OCI-LY1 (cell line): ENCODE results near the gene LTBP4.

Experiments used
- H2AFZ ChIP-seq: fragments of 200-600 bp; sonication (generic), shearing (Covaris generic); 2 replicates; pipeline ENCODE4 v1.6.0; 2014; ENCODE audit warnings: antibody characterized with exemption, mild to moderate bottlenecking, low read length
- H3F3A ChIP-seq: fragments of 200-600 bp; sonication (generic), shearing (Covaris generic); 2 replicates; pipeline ENCODE4 v1.6.0; 2014; ENCODE audit warnings: mild to moderate bottlenecking, antibody characterized with exemption, low read length, moderate library complexity; ENCODE audit not compliant: insufficient read depth
- H3K27ac ChIP-seq: fragments of 200-600 bp; sonication (generic); 2 replicates; pipeline ENCODE4 v1.5.1; 2014; ENCODE audit warnings: low read length, mixed run types, mild to moderate bottlenecking, low read depth; ENCODE audit not compliant: poor library complexity, severe bottlenecking
- H3K27me3 ChIP-seq: fragments of 200-600 bp; sonication (generic); 2 replicates; pipeline ENCODE4 v1.6.0; 2014; ENCODE audit warnings: antibody characterized with exemption, mild to moderate bottlenecking, low read length, moderate library complexity; ENCODE audit not compliant: insufficient read depth
- H3K36me3 ChIP-seq: fragments of 200-600 bp; sonication (generic); 2 replicates; pipeline ENCODE4 v1.6.1; 2014; ENCODE audit warnings: mild to moderate bottlenecking, antibody characterized with exemption, low read length, moderate library complexity, mixed read lengths; ENCODE audit not compliant: insufficient read depth
- H3K4me1 ChIP-seq: fragments of 200-600 bp; sonication (generic); 2 replicates; pipeline ENCODE4 v1.5.1; 2014; ENCODE audit warnings: mild to moderate bottlenecking, low read length, moderate library complexity; ENCODE audit not compliant: insufficient read depth, severe bottlenecking
- H3K4me2 ChIP-seq: fragments of 200-600 bp; sonication (generic), shearing (Covaris generic); 2 replicates; pipeline ENCODE4 v1.6.1; 2014; ENCODE audit warnings: low read length
- H3K4me3 ChIP-seq: fragments of 200-600 bp; sonication (generic); 2 replicates; pipeline ENCODE4 v1.5.1; 2014; ENCODE audit warnings: low read length, low read depth, mild to moderate bottlenecking, mixed read lengths; ENCODE audit not compliant: poor library complexity, severe bottlenecking
- H3K79me2 ChIP-seq: fragments of 200-600 bp; shearing (Covaris generic); 2 replicates; pipeline ENCODE4 v1.6.1; 2016; ENCODE audit warnings: mixed run types, low read length, mixed read lengths; ENCODE audit not compliant: insufficient read depth
- H3K9ac ChIP-seq: fragments of 200-600 bp; sonication (generic), shearing (Covaris generic); 2 replicates; pipeline ENCODE4 v1.6.1; 2014; ENCODE audit warnings: mild to moderate bottlenecking, low read length, mixed read lengths
- H3K9me2 ChIP-seq: fragments of 200-600 bp; sonication (generic), shearing (Covaris generic); 2 replicates; pipeline ENCODE4 v1.6.1; 2014; ENCODE audit warnings: low read depth, mild to moderate bottlenecking, low read length, mixed read lengths
- H3K9me3 ChIP-seq: fragments of 200-600 bp; shearing (Covaris generic); 2 replicates; pipeline ENCODE4 v1.6.1; 2014; ENCODE audit warnings: low read length, mixed read lengths
- H4K20me1 ChIP-seq: fragments of 200-600 bp; sonication (generic), shearing (Covaris generic); 2 replicates; pipeline ENCODE4 v1.6.0; 2016; ENCODE audit warnings: mild to moderate bottlenecking, low read length; ENCODE audit not compliant: insufficient read depth
- CTCF ChIP-seq: fragments of 200-600 bp; sonication (generic), shearing (Covaris generic); IDR thresholded peaks from 2 replicates; pipeline ENCODE4 v1.5.1; 2017; ENCODE audit warnings: mild to moderate bottlenecking, antibody characterized with exemption, low read length, moderate library complexity, mixed read lengths
- EZH2 ChIP-seq: fragments of 200-600 bp; sonication (generic), shearing (Covaris generic); IDR thresholded peaks from 2 replicates; pipeline ENCODE4 v1.8.0; 2017; ENCODE audit warnings: borderline replicate concordance, mixed run types, mild to moderate bottlenecking, antibody characterized with exemption, low read length, moderate library complexity, mixed read lengths

The LTBP4 gene

GRCh38 chr19:40667602-40668001 lies 66.4 kb downstream of the LTBP4 start:
- peaks cover 44% of the 10 kb centered on the region for H3K36me3 ChIP-seq
- H2AFZ ChIP-seq = no peak overlapping the region
- H4K20me1 ChIP-seq = no peaks in the 10 kb centered on the region
- no peak overlapping the region for H3K27ac ChIP-seq
- no peaks in the 10 kb centered on the region for H3K9me2 ChIP-seq
- no peak overlapping the region for H3K4me3 ChIP-seq
- H3K79me2 ChIP-seq = no peaks in the 10 kb centered on the region
- H3K4me1 ChIP-seq = peaks cover 10% of the 10 kb centered on the region
- TF ChIP-seq EZH2 (no peak), CTCF (no peak)
- peaks cover 7% of the 10 kb centered on the region; the same call in 1 of the 2 replicates for H3K9me3 ChIP-seq
- no peaks in the 10 kb centered on the region for H3K27me3 ChIP-seq
- no peak overlapping the region for H3K4me2 ChIP-seq
- no peak overlapping the region for H3K9ac ChIP-seq
- H3F3A ChIP-seq = no peaks in the 10 kb centered on the region

- Histone ChIP-seq H4K20me1 (no peaks in the 10 kb centered on the region), H3K79me2 (no peaks in the 10 kb centered on the region), H3K4me1 (no peaks in the 10 kb centered on the region), H3K9me2 (no peaks in the 10 kb centered on the region), H3K4me2 (no peak overlapping the region), H2AFZ (no peak overlapping the region), H3K4me3 (no peak overlapping the region), H3F3A (no peaks in the 10 kb centered on the region), H3K27ac (no peak overlapping the region), H3K36me3 (peaks cover 59% of the 10 kb centered on the region), H3K9ac (no peak overlapping the region), H3K27me3 (no peaks in the 10 kb centered on the region), H3K9me3 (peaks cover 7% of the 10 kb centered on the region; the same call in 1 of the 2 replicates)
- TF ChIP-seq CTCF (no peak), EZH2 (no peak)
Observed at GRCh38 chr19:40668991-40669614, 67.9 kb downstream of the LTBP4 start.

- Histone ChIP-seq H3K36me3 (peaks cover 72% of the 10 kb centered on the region), H3K9me2 (no peaks in the 10 kb centered on the region), H3F3A (no peaks in the 10 kb centered on the region), H3K27ac (no peak overlapping the region), H4K20me1 (no peaks in the 10 kb centered on the region), H3K4me3 (no peak overlapping the region), H2AFZ (no peak overlapping the region), H3K9ac (no peak overlapping the region), H3K4me1 (no peaks in the 10 kb centered on the region), H3K79me2 (no peaks in the 10 kb centered on the region), H3K9me3 (peaks cover 7% of the 10 kb centered on the region; the same call in 1 of the 2 replicates), H3K27me3 (no peaks in the 10 kb centered on the region), H3K4me2 (no peak overlapping the region)
- TF ChIP-seq CTCF (no peak), EZH2 (no peak)
Observed at GRCh38 chr19:40671404-40671803, 70.2 kb downstream of the LTBP4 start.
